KBM-7 (cell line): ENCODE data around the gene TIMM23.

Experiments used
- DNase-seq: peaks from one replicate; pipeline ENCODE4 v3.0.0-alpha.2; 2015
- in situ Hi-C: fragments of 300-500 bp; cut with MboI; formaldehyde crosslinking; loops from 2 replicates; pipeline ENCODE4 v1.14.3; 2020; ENCODE audit warnings: low sequenced_read_pairs, low pct_unique_long_range_greater_than_20kb, mixed read lengths

The TIMM23 gene

GRCh38 chr10:46018453-46019176, 46.3 kb downstream of the TIMM23 start:
- in situ Hi-C loops, result no loop called here
- peak; percentile 35 for DNase-seq

- in situ Hi-C loops, result no loop called here
- no peak for DNase-seq
Observed at GRCh38 chr10:46019177-46019528, 46.9 kb downstream of the TIMM23 start.

GRCh38 chr10:46019569-46020343, 47.5 kb downstream of the TIMM23 start:
- DNase-seq, result no peak
- in situ Hi-C loops, result no loop called here

- in situ Hi-C loops, result no loop called here
- DNase-seq, result no peak
Observed at GRCh38 chr10:46020344-46020657, 48.0 kb downstream of the TIMM23 start.

- in situ Hi-C loops, result no loop called here
- peak; percentile 92 for DNase-seq
Observed at GRCh38 chr10:46022978-46023702, 50.9 kb downstream of the TIMM23 start.

GRCh38 chr10:46024948-46025347, 52.7 kb downstream of the TIMM23 start:
- in situ Hi-C loops, result no loop called here

GRCh38 chr10:46025406-46025805, 53.1 kb downstream of the TIMM23 start:
- in situ Hi-C loops, result no loop called here
- DNase-seq, result no peak

More at GRCh38 chr10:46024948-46025347, 52.7 kb downstream of the TIMM23 start:
- DNase-seq, result no peak

- in situ Hi-C loops, result no loop called here
- DNase-seq, result no peak
Observed at GRCh38 chr10:46026106-46026505, 53.8 kb downstream of the TIMM23 start.

- in situ Hi-C loops, result no loop called here
- DNase-seq, result peak; percentile 68
Observed at GRCh38 chr10:46028584-46029460, 56.5 kb downstream of the TIMM23 start.

GRCh38 chr10:46029461-46030030, 57.3 kb downstream of the TIMM23 start:
- DNase-seq, result no peak
- in situ Hi-C loops, result no loop called here

- DNase-seq, result peak; percentile 97
- in situ Hi-C loops, result no loop called here
Observed at GRCh38 chr10:46030091-46030937, 58.0 kb downstream of the TIMM23 start, which contains the start of gene NCOA4. Gene NCOA4 (minus strand): TSS chr10:46030623. CDS start chr10:46016680, 13,943 bp downstream.

GRCh38 chr10:46031648-46032532, 59.6 kb downstream of the TIMM23 start:
- no peak for DNase-seq
- in situ Hi-C loops, result no loop called here

- in situ Hi-C loops, result no loop called here
- DNase-seq, result peak; percentile 52
Observed at GRCh38 chr10:46033602-46034011, 61.3 kb downstream of the TIMM23 start.

GRCh38 chr10:46035923-46036849, 63.9 kb downstream of the TIMM23 start:
- in situ Hi-C loops, result no loop called here
- DNase-seq, result no peak

- no peak for DNase-seq
- in situ Hi-C loops, result no loop called here
Observed at GRCh38 chr10:46037107-46037825, 65.0 kb downstream of the TIMM23 start.
